Lung (tissue), 12 donors: ENCODE measurements around the gene SRGN. TPM values are rescaled to one million over a fixed set of nuclear protein-coding genes. Genes with fewer than 3 reads are reported as not detected.

Experiments
- ATAC-seq: fragments of 200-7000 bp; cut with Tn5 transposase; one replicate; pipeline ENCODE4 v1.9.1; 2020; ENCODE audit warnings: moderate number of reproducible peaks; ENCODE audit not compliant: insufficient read depth, low FRiP score
- DNase-seq, 3 donors: peaks; one replicate each; pipeline ENCODE4 v3.0.0-alpha.2; 2013 to 2017
- H3K27ac ChIP-seq, 2 donors: one replicate each; pipeline ENCODE4 v1.5.1; 2013; ENCODE audit warnings: mild to moderate bottlenecking in 2 of 2, moderate library complexity in 2 of 2, control low read depth in 1 of 2, inconsistent platforms in 1 of 2, low read depth in 1 of 2, low read length in 1 of 2
- H3K27me3 ChIP-seq, 3 donors: one replicate each; pipeline ENCODE4 v1.5.1; 2013; ENCODE audit warnings: low read length in 2 of 3; ENCODE audit not compliant: control insufficient read depth in 3 of 3, insufficient read depth in 3 of 3
- H3K36me3 ChIP-seq, 4 donors: one replicate each; pipeline ENCODE4 v1.5.1; 2013; ENCODE audit warnings: low read length in 4 of 4, mild to moderate bottlenecking in 1 of 4, moderate library complexity in 1 of 4; ENCODE audit not compliant: control insufficient read depth in 4 of 4, insufficient read depth in 4 of 4
- H3K4me1 ChIP-seq, 5 donors: one replicate each; pipeline ENCODE4 v1.5.1; 2013; ENCODE audit warnings: low read length in 5 of 5, mild to moderate bottlenecking in 2 of 5, moderate library complexity in 1 of 5; ENCODE audit not compliant: control insufficient read depth in 5 of 5, insufficient read depth in 5 of 5
- H3K4me3 ChIP-seq: one replicate; pipeline ENCODE4 v1.5.1; 2013; ENCODE audit warnings: mild to moderate bottlenecking, control low read depth, moderate library complexity
- H3K9ac ChIP-seq, 2 donors: one replicate each; pipeline ENCODE4 v1.5.1; 2013; ENCODE audit warnings: low read length in 2 of 2, control low read depth in 1 of 2; ENCODE audit not compliant: insufficient read depth in 1 of 2
- H3K9me3 ChIP-seq, 4 donors: one replicate each; pipeline ENCODE4 v1.5.1; 2013; ENCODE audit warnings: low read length in 3 of 4, mild to moderate bottlenecking in 1 of 4, moderate library complexity in 1 of 4; ENCODE audit not compliant: control insufficient read depth in 4 of 4, insufficient read depth in 3 of 4
- WGBS, 2 donors: extraction: QIAGEN DNeasy Blood & Tissue Kit; methylation state at CpG; one replicate each; pipeline ENCODE4 v1.1.7; 2013; 5-methylcytosine and 5-hydroxymethylcytosine counted together
- polyA plus RNA-seq, 2 donors: library from polyadenylated mRNA; stranded (reverse); fragments of 200-250 nt; gene quantifications; one replicate each; pipeline ENCODE4 v1.2.1, GENCODE V29; 2013
- total RNA-seq, 2 donors: library from RNA; depleted of rRNA in 1 of 2; stranded (reverse); fragments of >200 nt in 1 of 2; gene quantifications; one replicate each; pipeline ENCODE4 v1.2.1, GENCODE V29; 2014 to 2021
- TF ChIP-seq, protein P1 (sequence below): IDR thresholded peaks from 2 replicates; pipeline ENCODE4 v1.5.1; 2012; ENCODE audit warnings: mild to moderate bottlenecking; ENCODE audit errors: control extremely low read depth, extremely low read depth
- donor health status: control.
- donor health status: control.
- donor health status: Bipolar disorder and iron deficiency.
- donor health status: healthy.
- donor health status: DM: yes; HTN: yes; CAD: no.

Gene SRGN
- total and polyA plus RNA-seq, 4 donors: 58.1 to 1,336 (median 240) TPM

DNA sequence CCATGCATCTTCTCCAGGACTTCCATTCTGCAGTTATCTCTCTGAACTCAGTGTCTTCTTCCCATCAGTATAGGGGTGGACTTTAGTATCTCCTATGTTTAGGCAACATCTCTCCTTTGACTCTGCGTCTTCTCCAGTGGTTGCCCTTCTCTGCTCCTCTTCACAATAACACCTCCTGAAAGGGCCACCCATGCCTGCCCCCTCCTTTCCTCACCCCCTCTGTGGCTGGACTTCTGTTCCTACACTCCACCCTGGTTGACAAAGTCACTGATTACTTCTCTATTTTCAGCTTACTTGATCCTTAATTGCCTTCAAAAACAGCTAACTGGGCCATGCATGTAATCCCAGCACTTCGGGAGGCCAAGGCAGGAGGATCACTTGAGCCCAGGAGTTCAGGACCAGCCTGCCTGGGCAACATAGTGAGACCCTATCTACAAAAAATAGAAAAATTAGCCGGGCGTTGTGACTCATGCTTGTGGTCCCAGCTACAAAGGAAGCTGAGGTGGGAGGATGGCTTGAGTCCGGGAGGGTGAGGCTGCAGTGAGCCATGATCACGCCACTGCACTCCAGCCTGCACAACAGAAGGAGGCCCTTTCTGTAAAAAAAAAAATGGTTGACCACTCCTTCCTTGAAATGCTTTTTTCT is 13.7 kb downstream of the SRGN start:
- H3K4me3 ChIP-seq: no peak overlapping the region
- ATAC-seq (no peak), DNase-seq (no peak)
- H3K27ac ChIP-seq: no peak overlapping the region
- peaks cover 0 to 15% (median 0%) of the 10 kb centered on the region in 4 donors for H3K36me3 ChIP-seq
- no peaks in the 10 kb centered on the region for H3K4me1 ChIP-seq
- H3K9me3 ChIP-seq: peaks cover 0 to 2% (median 0%) of the 10 kb centered on the region in 4 donors
- TF ChIP-seq, protein P1, sequence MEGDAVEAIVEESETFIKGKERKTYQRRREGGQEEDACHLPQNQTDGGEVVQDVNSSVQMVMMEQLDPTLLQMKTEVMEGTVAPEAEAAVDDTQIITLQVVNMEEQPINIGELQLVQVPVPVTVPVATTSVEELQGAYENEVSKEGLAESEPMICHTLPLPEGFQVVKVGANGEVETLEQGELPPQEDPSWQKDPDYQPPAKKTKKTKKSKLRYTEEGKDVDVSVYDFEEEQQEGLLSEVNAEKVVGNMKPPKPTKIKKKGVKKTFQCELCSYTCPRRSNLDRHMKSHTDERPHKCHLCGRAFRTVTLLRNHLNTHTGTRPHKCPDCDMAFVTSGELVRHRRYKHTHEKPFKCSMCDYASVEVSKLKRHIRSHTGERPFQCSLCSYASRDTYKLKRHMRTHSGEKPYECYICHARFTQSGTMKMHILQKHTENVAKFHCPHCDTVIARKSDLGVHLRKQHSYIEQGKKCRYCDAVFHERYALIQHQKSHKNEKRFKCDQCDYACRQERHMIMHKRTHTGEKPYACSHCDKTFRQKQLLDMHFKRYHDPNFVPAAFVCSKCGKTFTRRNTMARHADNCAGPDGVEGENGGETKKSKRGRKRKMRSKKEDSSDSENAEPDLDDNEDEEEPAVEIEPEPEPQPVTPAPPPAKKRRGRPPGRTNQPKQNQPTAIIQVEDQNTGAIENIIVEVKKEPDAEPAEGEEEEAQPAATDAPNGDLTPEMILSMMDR: no peak
- H3K9ac ChIP-seq: no peak overlapping the region
- no peaks in the 10 kb centered on the region for H3K27me3 ChIP-seq
- WGBS, 2 donors: 42 to 66% methylated on average over 6 of the region's 6 CpGs

GRCh38 chr10:69102440-69102839 is 14.5 kb downstream of the SRGN start:
- 47 to 74% methylated on average over 3 of the region's 3 CpGs for WGBS, 2 donors
- peaks cover 0 to 14% (median 0%) of the 10 kb centered on the region in 4 donors for H3K36me3 ChIP-seq

GRCh38 chr10:69103784-69104183 is 15.9 kb downstream of the SRGN start:
- Histone ChIP-seq H3K9me3 (peaks cover 0 to 2% (median 0%) of the 10 kb centered on the region in 4 donors), H3K9ac (no peak overlapping the region), H3K27ac (no peak overlapping the region), H3K4me1 (peaks cover 0 to 3% (median 0%) of the 10 kb centered on the region in 5 donors), H3K27me3 (no peaks in the 10 kb centered on the region), H3K36me3 (peaks cover 0 to 12% (median 0%) of the 10 kb centered on the region in 4 donors), H3K4me3 (no peak overlapping the region)
- WGBS, 2 donors: 60 to 68% methylated on average over 7 of the region's 7 CpGs
- ATAC-seq: no peak
- TF ChIP-seq, protein P1: no peak
- no peak for DNase-seq

More at GRCh38 chr10:69102440-69102839, 14.5 kb downstream of the SRGN start:
- peaks cover 0 to 2% (median 0%) of the 10 kb centered on the region in 4 donors for H3K9me3 ChIP-seq
- no peak overlapping the region for H3K27ac ChIP-seq
- no peak overlapping the region for H3K4me3 ChIP-seq
- ATAC-seq (no peak), DNase-seq (no peak)
- peaks cover 0 to 3% (median 0%) of the 10 kb centered on the region in 5 donors for H3K4me1 ChIP-seq
- H3K27me3 ChIP-seq: no peaks in the 10 kb centered on the region
- H3K9ac ChIP-seq: no peak overlapping the region
- TF ChIP-seq, protein P1: no peak
